ENCODE data around the gene MYO9A.

MYO9A gene

GRCh38 chr15:72092691-72093090 is 25.3 kb downstream of the MYO9A start:
- Histone ChIP-seq H3K9me3 (no peaks in the 10 kb centered on the region), H3K4me3 (ENCODE audit: low read depth, low read length) (no peak overlapping the region), H3K27me3 (no peaks in the 10 kb centered on the region), H3K36me3 (peaks cover 4% of the 10 kb centered on the region; the same call in 1 of the 2 replicates), H3K4me1 (no peaks in the 10 kb centered on the region)
- TF ChIP-seq CTCF (IDR thresholded peaks at IDR 0.05; ENCODE audit: low read depth, low read length) = no peak
- DNase-seq = no peak

GRCh38 chr15:72092006-72092405 is 25.9 kb downstream of the MYO9A start:
- DNase-seq = no peak
- Histone ChIP-seq H3K9me3 (no peaks in the 10 kb centered on the region), H3K4me1 (no peaks in the 10 kb centered on the region), H3K36me3 (peaks cover 4% of the 10 kb centered on the region; the same call in 1 of the 2 replicates), H3K27me3 (no peaks in the 10 kb centered on the region), H3K4me3 (ENCODE audit: low read depth, low read length) (no peak overlapping the region)
- TF ChIP-seq CTCF (IDR thresholded peaks at IDR 0.05; ENCODE audit: low read depth, low read length) = no peak

- no peak for TF ChIP-seq CTCF (IDR thresholded peaks at IDR 0.05; ENCODE audit: low read depth, low read length)
- no peak for DNase-seq
- H3K36me3 ChIP-seq = peaks cover 4% of the 10 kb centered on the region; the same call in 1 of the 2 replicates
- H3K4me3 ChIP-seq (ENCODE audit: low read depth, low read length) = no peak overlapping the region
- H3K9me3 ChIP-seq = no peaks in the 10 kb centered on the region
- H3K4me1 ChIP-seq = no peaks in the 10 kb centered on the region
- no peaks in the 10 kb centered on the region for H3K27me3 ChIP-seq
Observed at GRCh38 chr15:72086920-72087648, 30.9 kb downstream of the MYO9A start.

- H3K9me3 ChIP-seq = no peaks in the 10 kb centered on the region
- H3K4me3 ChIP-seq (ENCODE audit: low read depth, low read length) = no peak overlapping the region
- H3K4me1 ChIP-seq = no peaks in the 10 kb centered on the region
- no peak for TF ChIP-seq CTCF (IDR thresholded peaks at IDR 0.05; ENCODE audit: low read depth, low read length)
- no peak for DNase-seq
- H3K36me3 ChIP-seq = peaks cover 4% of the 10 kb centered on the region; the same call in 1 of the 2 replicates
- no peaks in the 10 kb centered on the region for H3K27me3 ChIP-seq
Observed at GRCh38 chr15:72086010-72086697, 31.8 kb downstream of the MYO9A start.

- H3K9me3 ChIP-seq = no peaks in the 10 kb centered on the region
- H3K36me3 ChIP-seq = no peaks in the 10 kb centered on the region
- no peak for TF ChIP-seq CTCF (IDR thresholded peaks at IDR 0.05; ENCODE audit: low read depth, low read length)
- no peak overlapping the region for H3K4me3 ChIP-seq (ENCODE audit: low read depth, low read length)
- H3K4me1 ChIP-seq = no peaks in the 10 kb centered on the region
- no peak for DNase-seq
- no peaks in the 10 kb centered on the region for H3K27me3 ChIP-seq
Observed at GRCh38 chr15:72082176-72082575, 35.8 kb downstream of the MYO9A start.

- no peak for DNase-seq
- Histone ChIP-seq H3K36me3 (no peaks in the 10 kb centered on the region), H3K4me1 (no peaks in the 10 kb centered on the region; the same call in 1 of the 2 replicates), H3K9me3 (no peaks in the 10 kb centered on the region), H3K27me3 (no peaks in the 10 kb centered on the region), H3K4me3 (ENCODE audit: low read depth, low read length) (no peak overlapping the region)
- no peak for TF ChIP-seq CTCF (IDR thresholded peaks at IDR 0.05; ENCODE audit: low read depth, low read length)
Observed at GRCh38 chr15:72078887-72079286, 39.1 kb downstream of the MYO9A start.
